ENCODE data around the gene PRDM16. TPM values are rescaled to one million over a fixed set of nuclear protein-coding genes. Genes with fewer than 3 reads are reported as not detected.

Gene PRDM16
- polyA plus RNA-seq, 1 of the 3 experiments (the other 2 are of a cell fraction): not detected

DNA sequence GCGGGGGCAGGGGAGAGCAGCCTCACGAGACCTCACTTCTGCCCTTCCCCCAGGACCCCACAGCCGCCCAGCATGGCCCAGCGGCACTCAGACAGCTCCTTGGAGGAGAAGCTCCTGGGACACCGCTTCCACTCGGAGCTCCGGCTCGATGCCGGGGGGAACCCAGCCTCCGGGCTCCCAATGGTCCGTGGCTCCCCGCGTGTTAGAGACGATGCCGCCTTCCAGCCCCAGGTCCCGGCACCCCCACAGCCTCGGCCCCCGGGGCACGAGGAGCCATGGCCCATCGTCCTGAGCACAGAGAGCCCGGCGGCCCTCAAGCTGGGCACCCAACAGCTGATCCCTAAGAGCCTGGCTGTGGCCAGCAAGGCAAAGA is 394.0 kb downstream of the PRDM16 start:
- WGBS (ENCODE audit: low lambda C conversion rate): 53% methylated on average over 3 of the region's 22 CpGs
- Histone ChIP-seq H3K4me1 (ENCODE audit: control insufficient read depth in 1 of 2, insufficient read depth in 2 of 2, low read depth in 1 of 2, low read length in 1 of 2) (peaks cover 0 to 23% of the 10 kb centered on the region in 2 experiments; a peak in 1 of 4 replicates), H3K9ac (no peak overlapping the region), H3K36me3 (replicated peaks in 1 of 2; ENCODE audit: control insufficient read depth in 1 of 2, insufficient read depth in 2 of 2, low read length in 1 of 2) (no peaks in the 10 kb centered on the region), H3K9me2 (no peaks in the 10 kb centered on the region), H3K9me3 (no peaks in the 10 kb centered on the region), H3F3A (replicated peaks; ENCODE audit: insufficient read depth) (no peaks in the 10 kb centered on the region), H2AFZ (ENCODE audit: low read depth) (no peak overlapping the region), H3K4me2 (no peak overlapping the region), H3K79me2 (ENCODE audit: insufficient read depth) (no peaks in the 10 kb centered on the region), H3K27ac (ENCODE audit: low read depth in 2 of 2, low read length in 1 of 2) (no peak overlapping the region), H4K20me1 (ENCODE audit: insufficient read depth) (no peaks in the 10 kb centered on the region), H3K4me3 (ENCODE audit: low read depth in 2 of 2, low read length in 1 of 2) (no peak overlapping the region), H3K27me3 (ENCODE audit: insufficient read depth) (no peaks in the 10 kb centered on the region)
- TF ChIP-seq POLR2AphosphoS5 (IDR thresholded peaks at IDR 0.05; ENCODE audit: low read depth, low read length) (no peak), NRF1 (IDR thresholded peaks at IDR 0.05; ENCODE audit: low read depth, low read length) (no peak), GABPA (IDR thresholded peaks at IDR 0.05; ENCODE audit: low read depth) (no peak), FOXJ3 (CRISPR knock-in tag; IDR thresholded peaks at IDR 0.05) (no peak), NFIC (IDR thresholded peaks at IDR 0.05; ENCODE audit: borderline replicate concordance) (no peak), MEF2A (IDR thresholded peaks at IDR 0.05; ENCODE audit: borderline replicate concordance, low read depth) (no peak), MXI1 (IDR thresholded peaks at IDR 0.05; ENCODE audit: low read depth, low read length) (no peak), GATA2 (CRISPR knock-in tag; IDR thresholded peaks at IDR 0.05) (no peak), EP300 (IDR thresholded peaks at IDR 0.05; ENCODE audit: borderline replicate concordance in 1 of 2, low read depth in 1 of 2, low read length in 1 of 2) (no peak), RAD21 (IDR thresholded peaks at IDR 0.05; ENCODE audit: low read length) (no peak)
- TF ChIP-seq, protein P1, sequence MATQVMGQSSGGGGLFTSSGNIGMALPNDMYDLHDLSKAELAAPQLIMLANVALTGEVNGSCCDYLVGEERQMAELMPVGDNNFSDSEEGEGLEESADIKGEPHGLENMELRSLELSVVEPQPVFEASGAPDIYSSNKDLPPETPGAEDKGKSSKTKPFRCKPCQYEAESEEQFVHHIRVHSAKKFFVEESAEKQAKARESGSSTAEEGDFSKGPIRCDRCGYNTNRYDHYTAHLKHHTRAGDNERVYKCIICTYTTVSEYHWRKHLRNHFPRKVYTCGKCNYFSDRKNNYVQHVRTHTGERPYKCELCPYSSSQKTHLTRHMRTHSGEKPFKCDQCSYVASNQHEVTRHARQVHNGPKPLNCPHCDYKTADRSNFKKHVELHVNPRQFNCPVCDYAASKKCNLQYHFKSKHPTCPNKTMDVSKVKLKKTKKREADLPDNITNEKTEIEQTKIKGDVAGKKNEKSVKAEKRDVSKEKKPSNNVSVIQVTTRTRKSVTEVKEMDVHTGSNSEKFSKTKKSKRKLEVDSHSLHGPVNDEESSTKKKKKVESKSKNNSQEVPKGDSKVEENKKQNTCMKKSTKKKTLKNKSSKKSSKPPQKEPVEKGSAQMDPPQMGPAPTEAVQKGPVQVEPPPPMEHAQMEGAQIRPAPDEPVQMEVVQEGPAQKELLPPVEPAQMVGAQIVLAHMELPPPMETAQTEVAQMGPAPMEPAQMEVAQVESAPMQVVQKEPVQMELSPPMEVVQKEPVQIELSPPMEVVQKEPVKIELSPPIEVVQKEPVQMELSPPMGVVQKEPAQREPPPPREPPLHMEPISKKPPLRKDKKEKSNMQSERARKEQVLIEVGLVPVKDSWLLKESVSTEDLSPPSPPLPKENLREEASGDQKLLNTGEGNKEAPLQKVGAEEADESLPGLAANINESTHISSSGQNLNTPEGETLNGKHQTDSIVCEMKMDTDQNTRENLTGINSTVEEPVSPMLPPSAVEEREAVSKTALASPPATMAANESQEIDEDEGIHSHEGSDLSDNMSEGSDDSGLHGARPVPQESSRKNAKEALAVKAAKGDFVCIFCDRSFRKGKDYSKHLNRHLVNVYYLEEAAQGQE (IDR thresholded peaks at IDR 0.05; ENCODE audit: low read depth, low read length): no peak
- ChIA-PET CTCF (interaction anchor here (0.8 to 9.4 kb wide), 11 partner anchors 9 to 158 kb away, joined by 3 to 114 read pairs (median 3); partner anchors contain the start of gene ARHGEF16), POLR2A (no interaction called here)
- DNase-seq: no peak

- Histone ChIP-seq H3K27ac (ENCODE audit: low read depth in 2 of 2, low read length in 1 of 2) (no peak overlapping the region), H3K79me2 (ENCODE audit: insufficient read depth) (no peaks in the 10 kb centered on the region), H2AFZ (ENCODE audit: low read depth) (no peak overlapping the region), H3F3A (replicated peaks; ENCODE audit: insufficient read depth) (no peaks in the 10 kb centered on the region), H3K27me3 (ENCODE audit: insufficient read depth) (no peaks in the 10 kb centered on the region), H3K9me2 (no peaks in the 10 kb centered on the region), H4K20me1 (ENCODE audit: insufficient read depth) (no peaks in the 10 kb centered on the region), H3K4me1 (ENCODE audit: control insufficient read depth in 1 of 2, insufficient read depth in 2 of 2, low read depth in 1 of 2, low read length in 1 of 2) (peaks cover 0 to 18% of the 10 kb centered on the region in 2 experiments; a peak in 1 of 4 replicates), H3K4me3 (ENCODE audit: low read depth in 2 of 2, low read length in 1 of 2) (no peak overlapping the region), H3K9ac (no peak overlapping the region), H3K9me3 (no peaks in the 10 kb centered on the region), H3K36me3 (replicated peaks in 1 of 2; ENCODE audit: control insufficient read depth in 1 of 2, insufficient read depth in 2 of 2, low read length in 1 of 2) (no peaks in the 10 kb centered on the region), H3K4me2 (no peak overlapping the region)
- ChIA-PET CTCF (interaction anchor here (0.8 to 9.4 kb wide), 10 partner anchors 9 to 158 kb away, joined by 3 to 114 read pairs (median 4); partner anchors contain the start of gene ARHGEF16), POLR2A (no interaction called here)
- WGBS (ENCODE audit: low lambda C conversion rate): 64% methylated on average over 11 of the region's 20 CpGs
- TF ChIP-seq GATA2 (CRISPR knock-in tag; IDR thresholded peaks at IDR 0.05) (no peak), POLR2AphosphoS5 (IDR thresholded peaks at IDR 0.05; ENCODE audit: low read depth, low read length) (no peak)
- DNase-seq: no peak
These were observed 394.4 kb downstream of the PRDM16 start for GRCh38 chr1:3463408-3463863.

All from SK-N-SH (cell line).